Measurements from ENCODE around the gene ATP11C.

DNA sequence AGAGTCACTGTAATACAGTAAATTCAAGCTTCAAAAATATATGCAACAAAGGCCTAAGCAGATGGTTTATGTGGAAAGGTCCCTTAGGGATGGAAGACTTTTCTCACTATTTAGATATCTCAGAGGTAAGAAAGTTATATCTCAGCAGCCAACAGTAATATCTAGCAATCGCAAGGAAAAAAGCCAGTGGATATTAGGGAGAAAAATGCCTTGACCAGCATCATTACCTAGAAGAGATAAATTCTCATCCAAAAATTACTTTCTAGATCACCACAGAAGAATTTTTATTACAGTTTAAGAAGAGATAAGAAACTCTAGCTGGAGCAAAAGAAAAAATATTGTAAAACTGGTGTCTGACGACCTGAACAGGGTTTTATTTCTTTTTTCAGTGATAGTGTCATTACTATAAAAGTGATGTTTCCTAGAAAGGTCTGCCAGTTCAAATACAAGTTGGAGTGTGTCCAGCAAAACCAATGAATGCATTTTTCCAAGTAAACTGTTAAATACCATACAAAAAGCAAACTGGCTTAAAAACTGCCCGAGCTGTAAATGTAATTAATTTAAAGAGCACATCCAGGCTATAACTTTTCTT is 100.0 kb downstream of the ATP11C start:
- TF ChIP-seq, protein P1, sequence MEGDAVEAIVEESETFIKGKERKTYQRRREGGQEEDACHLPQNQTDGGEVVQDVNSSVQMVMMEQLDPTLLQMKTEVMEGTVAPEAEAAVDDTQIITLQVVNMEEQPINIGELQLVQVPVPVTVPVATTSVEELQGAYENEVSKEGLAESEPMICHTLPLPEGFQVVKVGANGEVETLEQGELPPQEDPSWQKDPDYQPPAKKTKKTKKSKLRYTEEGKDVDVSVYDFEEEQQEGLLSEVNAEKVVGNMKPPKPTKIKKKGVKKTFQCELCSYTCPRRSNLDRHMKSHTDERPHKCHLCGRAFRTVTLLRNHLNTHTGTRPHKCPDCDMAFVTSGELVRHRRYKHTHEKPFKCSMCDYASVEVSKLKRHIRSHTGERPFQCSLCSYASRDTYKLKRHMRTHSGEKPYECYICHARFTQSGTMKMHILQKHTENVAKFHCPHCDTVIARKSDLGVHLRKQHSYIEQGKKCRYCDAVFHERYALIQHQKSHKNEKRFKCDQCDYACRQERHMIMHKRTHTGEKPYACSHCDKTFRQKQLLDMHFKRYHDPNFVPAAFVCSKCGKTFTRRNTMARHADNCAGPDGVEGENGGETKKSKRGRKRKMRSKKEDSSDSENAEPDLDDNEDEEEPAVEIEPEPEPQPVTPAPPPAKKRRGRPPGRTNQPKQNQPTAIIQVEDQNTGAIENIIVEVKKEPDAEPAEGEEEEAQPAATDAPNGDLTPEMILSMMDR (IDR thresholded peaks at IDR 0.05 in 2 of 3, conservative IDR thresholded peaks at IDR 0.05 in 1 of 3; ENCODE audit: control insufficient read depth in 2 of 3, extremely low read depth in 1 of 3, insufficient read depth in 1 of 3, low read depth in 3 of 3, low read length in 3 of 3), result no peak
- no peak for TF ChIP-seq BCL11A (IDR thresholded peaks at IDR 0.05; ENCODE audit: low read depth, low read length)
- no peak for TF ChIP-seq EZH2 (IDR thresholded peaks at IDR 0.05; ENCODE audit: borderline replicate concordance, control insufficient read depth, low read depth, low read length)
- TF ChIP-seq, protein P2, sequence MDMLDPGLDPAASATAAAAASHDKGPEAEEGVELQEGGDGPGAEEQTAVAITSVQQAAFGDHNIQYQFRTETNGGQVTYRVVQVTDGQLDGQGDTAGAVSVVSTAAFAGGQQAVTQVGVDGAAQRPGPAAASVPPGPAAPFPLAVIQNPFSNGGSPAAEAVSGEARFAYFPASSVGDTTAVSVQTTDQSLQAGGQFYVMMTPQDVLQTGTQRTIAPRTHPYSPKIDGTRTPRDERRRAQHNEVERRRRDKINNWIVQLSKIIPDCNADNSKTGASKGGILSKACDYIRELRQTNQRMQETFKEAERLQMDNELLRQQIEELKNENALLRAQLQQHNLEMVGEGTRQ (IDR thresholded peaks at IDR 0.05; ENCODE audit: borderline replicate concordance, low read depth, low read length), result no peak
- no peak for TF ChIP-seq SUZ12 (IDR thresholded peaks at IDR 0.05; ENCODE audit: unreplicated experiment)
- TF ChIP-seq, protein P3, sequence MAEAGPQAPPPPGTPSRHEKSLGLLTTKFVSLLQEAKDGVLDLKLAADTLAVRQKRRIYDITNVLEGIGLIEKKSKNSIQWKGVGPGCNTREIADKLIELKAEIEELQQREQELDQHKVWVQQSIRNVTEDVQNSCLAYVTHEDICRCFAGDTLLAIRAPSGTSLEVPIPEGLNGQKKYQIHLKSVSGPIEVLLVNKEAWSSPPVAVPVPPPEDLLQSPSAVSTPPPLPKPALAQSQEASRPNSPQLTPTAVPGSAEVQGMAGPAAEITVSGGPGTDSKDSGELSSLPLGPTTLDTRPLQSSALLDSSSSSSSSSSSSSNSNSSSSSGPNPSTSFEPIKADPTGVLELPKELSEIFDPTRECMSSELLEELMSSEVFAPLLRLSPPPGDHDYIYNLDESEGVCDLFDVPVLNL (IDR thresholded peaks at IDR 0.05; ENCODE audit: low read depth, low read length), result no peak
- TF ChIP-seq MEF2A (IDR thresholded peaks at IDR 0.05; ENCODE audit: insufficient read depth, low read depth, low read length), result no peak
- no peak for TF ChIP-seq POLR2AphosphoS5 (IDR thresholded peaks at IDR 0.05; ENCODE audit: low read length)
- TF ChIP-seq SP1 (IDR thresholded peaks at IDR 0.05; ENCODE audit: low read depth, low read length), result no peak
- no peak for TF ChIP-seq JUND (IDR thresholded peaks at IDR 0.05; ENCODE audit: low read depth, low read length)
